CD4-positive, alpha-beta T cell (primary cell): Measurements from ENCODE around the gene SPACA6. TPM values are rescaled to one million over a fixed set of nuclear protein-coding genes. Genes with fewer than 3 reads are reported as not detected.
"Not testable (repeated sequence)": the region's sequence is repeated elsewhere in the genome, so short reads cannot be mapped to it uniquely, and the experiment has no call there.

Source experiments
- ATAC-seq: fragments of 200-7000 bp; cut with Tn5 transposase; one replicate; pipeline ENCODE4 v1.10.0; 2022; ENCODE audit warnings: mild to moderate bottlenecking; ENCODE audit not compliant: poor library complexity
- CTCF ChIA-PET: fragments of 350-600 bp; sonication (Branson Sonifier 250); formaldehyde crosslinking; loops from one replicate; lab custom pipeline; 2021; ENCODE audit warnings: antibody characterized with exemption, inconsistent platforms; lab: Charles Lee
- POLR2A ChIA-PET: fragments of 350-600 bp; sonication (Branson Sonifier 250); formaldehyde crosslinking; loops from one replicate; lab custom pipeline; 2021; ENCODE audit warnings: antibody characterized with exemption, inconsistent platforms; lab: Charles Lee
- DNase-seq, 14 experiments: peaks; one replicate each; pipeline ENCODE4 v3.0.0-alpha.2; 2013 to 2020; ENCODE audit warnings: mixed read lengths in 2 of 14
- H3K27ac ChIP-seq, 2 donors: one replicate each; pipeline versions ENCODE4 v1.5.1 to v1.7.0; 2013; ENCODE audit warnings: low read length in 2 of 2, low read depth in 1 of 2, mild to moderate bottlenecking in 1 of 2
- H3K27me3 ChIP-seq, 2 experiments: 1 replicate in 1 of 2; 2 replicates in 1 of 2; pipeline versions ENCODE4 v1.6.1 to v1.7.0; 2013; ENCODE audit warnings: low read length in 2 of 2, control low read depth in 1 of 2, mild to moderate bottlenecking in 1 of 2, moderate library complexity in 1 of 2; ENCODE audit not compliant: insufficient read depth in 2 of 2, control insufficient read depth in 1 of 2
- H3K36me3 ChIP-seq: one replicate; pipeline ENCODE4 v1.6.1; 2013; ENCODE audit warnings: low read length, control low read depth; ENCODE audit not compliant: insufficient read depth
- H3K4me1 ChIP-seq: one replicate; pipeline ENCODE4 v1.6.1; 2013; ENCODE audit warnings: low read length, control low read depth; ENCODE audit not compliant: insufficient read depth
- H3K4me3 ChIP-seq: one replicate; pipeline ENCODE4 v1.5.1; 2013; ENCODE audit warnings: mild to moderate bottlenecking, low read length, moderate library complexity
- H3K9me3 ChIP-seq, 2 experiments: 1 replicate in 1 of 2; 2 replicates in 1 of 2; pipeline versions ENCODE4 v1.6.1 to v1.7.0; 2013; ENCODE audit warnings: low read length in 2 of 2, mild to moderate bottlenecking in 2 of 2, control low read depth in 1 of 2, moderate library complexity in 1 of 2; ENCODE audit not compliant: control insufficient read depth in 1 of 2, insufficient read depth in 1 of 2
- H3K27ac Mint-ChIP-seq: one replicate; pipeline ENCODE4 v1.8.0; 2020; ENCODE audit warnings: mixed read lengths
- H3K27me3 Mint-ChIP-seq: one replicate; pipeline ENCODE4 v1.8.0; 2021; ENCODE audit warnings: mixed read lengths
- H3K36me3 Mint-ChIP-seq: one replicate; pipeline ENCODE4 v1.8.0; 2021; ENCODE audit warnings: low read depth, mixed read lengths
- H3K4me1 Mint-ChIP-seq: one replicate; pipeline ENCODE4 v1.8.0; 2021; ENCODE audit warnings: low read depth, mixed read lengths
- H3K4me3 Mint-ChIP-seq: one replicate; pipeline ENCODE4 v1.8.0; 2020; ENCODE audit warnings: mild to moderate bottlenecking, mixed read lengths
- H3K9me3 Mint-ChIP-seq: one replicate; pipeline ENCODE4 v1.8.0; 2020; ENCODE audit warnings: mixed read lengths
- CTCF ChIP-seq: fragments of 200-600 bp; IDR thresholded peaks from one replicate; pipeline ENCODE4 v1.8.0; 2022; ENCODE audit warnings: antibody characterized with exemption, mild to moderate bottlenecking
- intact Hi-C, 2 experiments: fragments of 100-400 bp; cut with DNase I in 1 of 2; cut with micrococcal nuclease in 1 of 2; formaldehyde crosslinking; loops; one replicate each; pipeline versions ENCODE4 v1.15.1 to v1.9.0; 2023 to 2025; cut with DNase I, micrococcal nuclease
- total RNA-seq, 174 experiments: library from RNA in 2 of 174; stranded (reverse) in 2 of 174; gene quantifications; one replicate each; pipeline ENCODE4 v1.2.3 and lab custom pipeline; 2021 to 2026

SPACA6 gene
- total RNA-seq, 2 experiments from 2014 or later: 2.8 to 3.6 TPM

DNA sequence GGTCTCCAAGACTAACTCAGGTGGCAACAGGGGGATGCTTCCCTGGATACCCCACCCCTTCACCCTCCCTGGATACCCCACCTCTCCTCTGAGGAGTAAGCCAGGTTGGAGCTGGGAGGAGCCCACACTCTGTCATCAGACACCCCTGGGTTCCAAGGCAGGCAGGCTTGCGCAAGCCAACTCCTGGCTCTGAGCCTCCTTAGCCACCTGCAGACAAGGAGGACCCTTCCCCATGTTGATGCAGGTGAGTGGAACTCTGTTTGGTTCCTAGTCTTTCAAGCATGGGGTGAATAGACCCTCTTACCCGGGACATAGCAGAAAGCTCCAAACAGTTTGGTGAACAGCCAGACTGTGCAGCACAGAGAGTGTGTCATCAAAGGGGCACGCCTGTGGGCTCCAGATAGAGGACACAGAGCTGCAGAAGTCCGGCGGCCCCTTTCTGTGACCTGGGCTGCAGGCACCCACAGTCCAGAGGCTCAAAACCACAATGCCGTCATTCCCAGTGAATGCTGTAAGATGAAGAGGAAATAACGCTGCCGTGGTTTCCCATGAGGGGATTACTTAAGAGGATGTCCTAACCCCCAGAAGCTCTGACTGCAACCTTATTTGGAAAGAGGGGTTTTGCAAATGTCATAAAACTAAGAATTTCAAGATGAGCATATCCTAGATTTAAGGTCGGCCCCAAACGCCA is 42.8 kb downstream of the SPACA6 start:
- Histone ChIP-seq H3K27ac (no peak overlapping the region), H3K9me3 (peaks cover 0 to 11% of the 10 kb centered on the region in 2 experiments), H3K27me3 (peaks cover 4 to 15% of the 10 kb centered on the region in 2 experiments), H3K36me3 (no peaks in the 10 kb centered on the region), H3K4me3 (no peak overlapping the region), H3K4me1 (no peaks in the 10 kb centered on the region)
- ATAC-seq (no peak), DNase-seq (peak in 3 of 14 experiments; percentile 12 to 77 (median 69))
- H3K27ac Mint-ChIP-seq: no peak overlapping the region
- intact Hi-C loops: no loop called here
- POLR2A ChIA-PET: no interaction called here
- H3K4me1 Mint-ChIP-seq: no peaks in the 10 kb centered on the region
- H3K36me3 Mint-ChIP-seq: no peaks in the 10 kb centered on the region
- no peak overlapping the region for H3K4me3 Mint-ChIP-seq
- TF ChIP-seq CTCF: no peak
- peaks cover 2% of the 10 kb centered on the region for H3K9me3 Mint-ChIP-seq
- H3K27me3 Mint-ChIP-seq: peaks cover 53% of the 10 kb centered on the region
- CTCF ChIA-PET: no interaction called here

DNA sequence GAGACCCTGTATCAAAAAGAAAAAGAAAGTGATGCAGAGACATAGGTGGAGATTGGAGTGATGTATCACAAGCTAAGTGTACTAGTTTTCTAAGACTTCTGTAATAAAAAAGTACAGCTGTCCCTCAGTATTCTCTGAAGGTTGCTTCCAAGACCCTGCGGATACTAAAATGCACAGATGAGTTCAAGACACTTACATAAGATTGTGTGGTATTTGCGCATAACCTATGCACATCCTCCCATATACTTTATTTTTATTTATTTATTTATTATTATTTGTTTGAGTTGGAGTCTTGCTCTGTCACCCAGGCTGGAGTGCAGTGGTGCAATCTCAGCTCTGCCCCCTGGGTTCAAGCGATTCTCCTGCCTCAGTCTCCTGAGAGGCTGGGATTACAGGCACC is 44.3 kb downstream of the SPACA6 start:
- Histone ChIP-seq H3K4me1 (no peaks in the 10 kb centered on the region), H3K36me3 (no peaks in the 10 kb centered on the region), H3K9me3 (peaks cover 0 to 1% of the 10 kb centered on the region in 2 experiments), H3K27ac (no peak overlapping the region), H3K4me3 (no peak overlapping the region), H3K27me3 (peaks cover 2 to 15% of the 10 kb centered on the region in 2 experiments)
- intact Hi-C loops: no loop called here
- ChIA-PET CTCF (no interaction called here), POLR2A (no interaction called here)
- Mint-ChIP-seq H3K36me3 (no peaks in the 10 kb centered on the region), H3K4me3 (no peak overlapping the region), H3K27ac (no peak overlapping the region), H3K4me1 (no peaks in the 10 kb centered on the region), H3K27me3 (peaks cover 48% of the 10 kb centered on the region), H3K9me3 (no peaks in the 10 kb centered on the region)
- no peak for TF ChIP-seq CTCF
- no peak for ATAC-seq
- no peak for DNase-seq

DNA sequence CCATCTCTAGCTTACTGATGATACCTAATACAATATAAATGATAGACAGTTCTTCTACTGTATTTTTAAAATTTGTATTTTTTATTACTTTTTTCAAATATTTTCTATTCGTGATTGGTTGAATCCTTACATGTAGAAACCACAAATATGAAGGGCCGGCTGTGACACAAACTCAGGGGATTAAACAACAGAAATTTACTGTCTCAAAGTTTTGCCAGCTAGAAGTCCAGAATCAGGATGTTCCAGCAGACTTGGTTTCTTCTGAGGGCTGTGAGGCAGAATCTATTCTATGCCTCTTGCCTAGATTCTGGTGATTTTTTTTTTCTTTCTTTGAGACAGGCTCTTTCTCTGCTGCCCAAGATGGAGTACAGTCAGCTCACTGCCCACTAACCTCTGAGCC is 44.8 kb downstream of the SPACA6 start:
- ATAC-seq: no peak
- H3K4me1 ChIP-seq: no peaks in the 10 kb centered on the region
- no peak overlapping the region for H3K27ac Mint-ChIP-seq

GRCh38 chr19:51738523-51738922 is 45.4 kb downstream of the SPACA6 start:
- ATAC-seq, H3K4me1 Mint-ChIP-seq, H3K36me3 Mint-ChIP-seq, H3K4me3 Mint-ChIP-seq, H3K36me3 ChIP-seq, DNase-seq, H3K9me3 Mint-ChIP-seq, H3K4me3 ChIP-seq, intact Hi-C loops, H3K4me1 ChIP-seq, H3K27ac ChIP-seq, CTCF ChIA-PET, H3K9me3 ChIP-seq, POLR2A ChIA-PET, H3K27ac Mint-ChIP-seq: not testable (repeated sequence)
- H3K27me3 Mint-ChIP-seq: peaks cover 53% of the 10 kb centered on the region
- peaks cover 2 to 15% of the 10 kb centered on the region in 2 experiments for H3K27me3 ChIP-seq

More for the DNA sequence above, 44.8 kb downstream of the SPACA6 start:
- H3K27me3 Mint-ChIP-seq: peaks cover 53% of the 10 kb centered on the region
- H3K36me3 Mint-ChIP-seq: no peaks in the 10 kb centered on the region
- Histone ChIP-seq H3K9me3 (no peaks in the 10 kb centered on the region), H3K4me3 (no peak overlapping the region), H3K27me3 (peaks cover 2 to 15% of the 10 kb centered on the region in 2 experiments), H3K36me3 (no peaks in the 10 kb centered on the region), H3K27ac (no peak overlapping the region)
- no peak for DNase-seq
- CTCF ChIA-PET: no interaction called here
- TF ChIP-seq CTCF: no peak
- no peaks in the 10 kb centered on the region for H3K9me3 Mint-ChIP-seq
- H3K4me3 Mint-ChIP-seq: no peak overlapping the region
- intact Hi-C loops: no loop called here
- no peaks in the 10 kb centered on the region for H3K4me1 Mint-ChIP-seq
- POLR2A ChIA-PET: no interaction called here
